Endodermal cell (in vitro differentiated cells): ENCODE measurements around the gene PLEKHA5. TPM values are rescaled to one million over a fixed set of nuclear protein-coding genes. Genes with fewer than 3 reads are reported as not detected.

Experiments
- DNase-seq: peaks from one replicate; pipeline ENCODE4 v3.0.0-alpha.2; 2017
- H3K27ac ChIP-seq: 2 replicates; pipeline ENCODE4 v1.5.1; 2013; ENCODE audit warnings: mild to moderate bottlenecking, low read depth, low read length, moderate library complexity
- H3K27me3 ChIP-seq: 2 replicates; pipeline ENCODE4 v1.6.1; 2013; ENCODE audit warnings: mild to moderate bottlenecking, low read length, moderate library complexity; ENCODE audit not compliant: insufficient read depth, control insufficient read depth, poor library complexity, severe bottlenecking
- H3K36me3 ChIP-seq: 2 replicates; pipeline ENCODE4 v1.7.0; 2013; ENCODE audit warnings: mild to moderate bottlenecking, low read length, moderate library complexity; ENCODE audit not compliant: control insufficient read depth, insufficient read depth
- H3K4me1 ChIP-seq: one replicate; pipeline ENCODE4 v1.7.0; 2013; ENCODE audit warnings: low read length; ENCODE audit not compliant: control insufficient read depth, insufficient read depth
- H3K4me3 ChIP-seq: 2 replicates; pipeline ENCODE4 v1.5.1; 2013; ENCODE audit warnings: mild to moderate bottlenecking, low read length, moderate library complexity
- H3K9ac ChIP-seq: 2 replicates; pipeline ENCODE4 v1.6.1; 2013; ENCODE audit warnings: mild to moderate bottlenecking, low read length, moderate library complexity; ENCODE audit not compliant: poor library complexity, severe bottlenecking; ENCODE audit errors: extremely low read depth
- H3K9me3 ChIP-seq: 2 replicates; pipeline ENCODE4 v1.6.1; 2013; ENCODE audit warnings: mild to moderate bottlenecking, low read length, moderate library complexity; ENCODE audit not compliant: control insufficient read depth
- H3K27ac Mint-ChIP-seq: 2 replicates; pipeline ENCODE4 v1.8.0; 2020; ENCODE audit warnings: mixed read lengths
- H3K27me3 Mint-ChIP-seq: 2 replicates; pipeline ENCODE4 v1.8.0; 2021; ENCODE audit warnings: mild to moderate bottlenecking, mixed read lengths; ENCODE audit not compliant: insufficient read depth
- H3K36me3 Mint-ChIP-seq: 2 replicates; pipeline ENCODE4 v1.8.0; 2020; ENCODE audit warnings: low read depth, mixed read lengths
- H3K4me1 Mint-ChIP-seq: 2 replicates; pipeline ENCODE4 v1.8.0; 2020; ENCODE audit warnings: mixed read lengths
- H3K4me3 Mint-ChIP-seq: 2 replicates; pipeline ENCODE4 v1.8.0; 2020; ENCODE audit warnings: mild to moderate bottlenecking, moderate library complexity, mixed read lengths
- H3K9me3 Mint-ChIP-seq: 2 replicates; pipeline ENCODE4 v1.8.0; 2020; ENCODE audit warnings: mild to moderate bottlenecking, mixed read lengths
- CTCF ChIP-seq: fragments of 200-600 bp; sonication (generic); conservative IDR thresholded peaks from 2 replicates; pipeline ENCODE4 v1.5.0; 2021; ENCODE audit warnings: antibody characterized with exemption, mild to moderate bottlenecking
- WGBS, 2 experiments: methylation state at CpG; one replicate each; pipeline versions ENCODE4 v1.1.5 to v1.1.7; 2013; ENCODE audit warnings: missing lambda C conversion rate in 2 of 2, mixed read lengths in 1 of 2; ENCODE audit not compliant: insufficient coverage in 1 of 2, insufficient read length in 1 of 2; 5-methylcytosine and 5-hydroxymethylcytosine counted together
- total RNA-seq, 2 donors: library from RNA; stranded (reverse); fragmentation: NEBNext Ultra II Directional in 1 of 2; extraction: Animal tissue kit (Norgen Biotek cat#: 25700) in 1 of 2; gene quantifications; 2 replicates in 1 of 2; 3 replicates in 1 of 2; pipeline ENCODE4 v1.2.1, GENCODE V29; 2021

The PLEKHA5 gene
- total RNA-seq, 2 donors from 2014 or later: 48.5 to 139 TPM

DNA sequence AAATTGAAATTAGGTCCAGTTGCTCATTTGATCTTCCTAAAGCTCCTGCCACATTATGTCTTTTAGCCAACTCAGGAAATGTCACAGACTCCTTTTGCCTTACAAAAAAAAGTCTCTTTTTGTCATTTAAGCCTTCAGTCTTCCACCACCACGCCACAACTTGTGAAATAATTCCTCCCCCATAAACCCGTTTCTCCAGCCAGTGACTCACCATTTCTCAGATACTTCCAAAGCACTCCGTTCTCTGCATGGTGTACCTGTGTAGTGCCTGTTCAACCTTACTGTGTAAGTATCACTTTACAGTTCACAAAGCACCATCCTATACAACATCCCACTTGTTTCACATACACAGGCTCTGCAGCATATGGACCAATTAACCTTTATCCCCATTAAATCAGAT is 170.2 kb downstream of the PLEKHA5 start:
- no peak overlapping the region for H3K9ac ChIP-seq
- Mint-ChIP-seq H3K4me3 (no peak overlapping the region), H3K27ac (no peak overlapping the region), H3K27me3 (no peaks in the 10 kb centered on the region), H3K36me3 (peaks cover 67% of the 10 kb centered on the region), H3K9me3 (no peaks in the 10 kb centered on the region), H3K4me1 (no peaks in the 10 kb centered on the region)
- H3K27ac ChIP-seq: no peak overlapping the region
- 91 to 94% methylated on average over 3 of the region's 3 CpGs for WGBS, 2 experiments
- H3K4me3 ChIP-seq: no peak overlapping the region
- H3K27me3 ChIP-seq: no peaks in the 10 kb centered on the region
- TF ChIP-seq CTCF: no peak
- H3K4me1 ChIP-seq: no peaks in the 10 kb centered on the region
- H3K36me3 ChIP-seq: peaks cover 39% of the 10 kb centered on the region
- DNase-seq: peak; percentile 46
- H3K9me3 ChIP-seq: no peaks in the 10 kb centered on the region

DNA sequence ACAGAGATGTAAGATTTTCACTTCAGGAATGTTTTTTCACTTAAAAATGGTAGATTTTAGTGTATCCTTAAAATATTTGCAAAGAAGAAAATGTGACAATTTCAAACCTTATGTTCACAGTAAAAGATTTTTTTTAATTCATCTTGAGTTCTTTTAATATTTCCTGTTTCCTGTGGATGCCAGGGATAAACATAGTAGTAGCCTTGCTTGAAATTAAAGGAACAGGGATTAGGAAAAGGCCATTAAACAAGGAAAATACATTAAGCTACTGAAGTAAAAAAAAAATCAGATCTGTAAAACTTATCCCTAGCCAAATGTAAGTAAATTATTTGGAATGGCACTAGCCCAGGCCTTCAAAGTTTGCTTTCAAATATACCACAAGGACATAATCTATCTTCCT is 171.7 kb downstream of the PLEKHA5 start:
- no peak for DNase-seq
- peaks cover 5% of the 10 kb centered on the region for H3K9me3 Mint-ChIP-seq
- no peak for TF ChIP-seq CTCF
- H3K36me3 Mint-ChIP-seq: peaks cover 78% of the 10 kb centered on the region
- Histone ChIP-seq H3K9me3 (no peaks in the 10 kb centered on the region), H3K27me3 (no peaks in the 10 kb centered on the region), H3K4me1 (no peaks in the 10 kb centered on the region), H3K27ac (no peak overlapping the region), H3K36me3 (peaks cover 51% of the 10 kb centered on the region), H3K9ac (no peak overlapping the region), H3K4me3 (no peak overlapping the region)
- no peaks in the 10 kb centered on the region for H3K27me3 Mint-ChIP-seq
- no peak overlapping the region for H3K27ac Mint-ChIP-seq
- no peak overlapping the region for H3K4me3 Mint-ChIP-seq
- no peaks in the 10 kb centered on the region for H3K4me1 Mint-ChIP-seq

GRCh38 chr12:19301688-19302087 is 172.2 kb downstream of the PLEKHA5 start:
- H3K4me1 Mint-ChIP-seq: no peaks in the 10 kb centered on the region
- no peak overlapping the region for H3K9ac ChIP-seq
- peak overlapping the region; percentile 65 for H3K27ac Mint-ChIP-seq

More at GRCh38 chr12:19301688-19302087, 172.2 kb downstream of the PLEKHA5 start:
- Histone ChIP-seq H3K27me3 (no peaks in the 10 kb centered on the region), H3K4me1 (no peaks in the 10 kb centered on the region), H3K9me3 (no peaks in the 10 kb centered on the region), H3K36me3 (peaks cover 53% of the 10 kb centered on the region), H3K27ac (no peak overlapping the region), H3K4me3 (no peak overlapping the region)
- no peaks in the 10 kb centered on the region for H3K27me3 Mint-ChIP-seq
- DNase-seq: no peak
- no peak for TF ChIP-seq CTCF
- no peak overlapping the region for H3K4me3 Mint-ChIP-seq
- WGBS, 2 experiments: no CpG with 5 or more reads among the region's 1 CpG
- peaks cover 78% of the 10 kb centered on the region for H3K36me3 Mint-ChIP-seq
- peaks cover 8% of the 10 kb centered on the region for H3K9me3 Mint-ChIP-seq
